ENCODE data around the gene NRCAM.
"Not testable (repeated sequence)": the region's sequence is repeated elsewhere in the genome, so short reads cannot be mapped to it uniquely, and the experiment has no call there.

Gene NRCAM

DNA sequence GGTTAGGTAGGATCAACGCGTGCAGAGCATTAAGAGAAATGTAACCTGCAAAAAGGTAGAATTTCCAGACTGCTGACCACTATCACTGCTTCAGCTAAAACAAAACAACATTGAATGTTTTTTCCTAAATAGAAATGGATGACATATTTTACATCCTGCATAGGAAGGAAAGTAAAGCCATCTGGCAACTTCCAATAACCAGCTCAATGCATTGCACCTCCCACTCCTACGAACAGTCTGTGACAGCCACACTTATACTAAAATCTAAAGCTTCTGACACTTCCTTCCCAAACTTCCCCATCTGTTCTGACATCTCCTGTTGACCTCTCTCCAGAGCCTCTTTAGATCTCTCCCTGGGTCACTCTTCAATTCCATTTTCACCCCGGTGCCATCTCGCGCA lies 47.1 kb downstream of the NRCAM start:
- Histone ChIP-seq H3K9me3 (ENCODE audit: low read length) (no peaks in the 10 kb centered on the region), H3K9ac (ENCODE audit: low read length) (no peak overlapping the region), H3K27me3 (ENCODE audit: control insufficient read depth in 1 of 2, insufficient read depth in 2 of 2, low read length in 2 of 2) (no peaks in the 10 kb centered on the region), H3K36me3 (ENCODE audit: insufficient read depth, low read length) (no peaks in the 10 kb centered on the region), H3K27ac (ENCODE audit: low read depth, low read length) (no peak overlapping the region), H3K4me3 (ENCODE audit: low read depth in 1 of 2, low read length in 2 of 2) (no peak overlapping the region), H3K4me1 (ENCODE audit: insufficient read depth, low read length) (peaks cover 3% of the 10 kb centered on the region)

DNA sequence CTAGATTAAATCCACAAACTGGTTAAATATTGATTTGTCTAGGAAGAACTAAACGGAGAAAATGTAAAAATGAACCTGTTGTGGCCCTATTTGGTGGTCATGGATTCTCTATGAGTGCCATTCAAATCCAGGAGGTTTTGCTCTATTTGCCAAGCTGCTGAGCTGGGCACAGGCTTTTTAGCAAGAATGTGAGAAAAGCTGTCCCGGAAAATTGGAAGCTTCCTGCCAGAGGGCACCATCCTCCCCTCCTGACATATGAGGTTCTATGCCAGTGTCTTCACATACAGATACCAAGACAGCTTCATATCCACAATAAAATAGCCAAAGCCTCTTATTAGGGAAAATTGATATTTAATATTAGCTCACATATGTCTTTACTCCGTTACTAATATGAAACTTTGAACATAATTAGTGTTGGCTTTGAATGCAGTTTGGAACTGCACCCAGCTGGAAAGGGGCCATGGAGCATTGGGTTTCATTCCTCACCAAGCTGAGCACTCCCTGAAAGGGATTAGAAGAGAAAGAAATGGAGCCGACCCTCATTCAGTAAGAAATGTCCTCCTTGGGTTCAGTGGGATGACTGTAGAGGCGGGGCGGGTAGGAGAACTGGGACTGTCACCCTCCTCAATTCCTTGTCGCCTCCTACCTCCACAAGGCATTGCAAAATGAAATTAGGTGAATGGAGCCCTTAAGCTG lies 47.8 kb downstream of the NRCAM start:
- Histone ChIP-seq H3K4me1 (ENCODE audit: insufficient read depth, low read length) (no peaks in the 10 kb centered on the region), H3K9me3 (ENCODE audit: low read length) (no peaks in the 10 kb centered on the region), H3K27ac (ENCODE audit: low read depth, low read length) (no peak overlapping the region), H3K9ac (ENCODE audit: low read length) (no peak overlapping the region), H3K4me3 (ENCODE audit: low read depth in 1 of 2, low read length in 2 of 2) (no peak overlapping the region), H3K27me3 (ENCODE audit: control insufficient read depth in 1 of 2, insufficient read depth in 2 of 2, low read length in 2 of 2) (no peaks in the 10 kb centered on the region), H3K36me3 (ENCODE audit: insufficient read depth, low read length) (no peaks in the 10 kb centered on the region)

DNA sequence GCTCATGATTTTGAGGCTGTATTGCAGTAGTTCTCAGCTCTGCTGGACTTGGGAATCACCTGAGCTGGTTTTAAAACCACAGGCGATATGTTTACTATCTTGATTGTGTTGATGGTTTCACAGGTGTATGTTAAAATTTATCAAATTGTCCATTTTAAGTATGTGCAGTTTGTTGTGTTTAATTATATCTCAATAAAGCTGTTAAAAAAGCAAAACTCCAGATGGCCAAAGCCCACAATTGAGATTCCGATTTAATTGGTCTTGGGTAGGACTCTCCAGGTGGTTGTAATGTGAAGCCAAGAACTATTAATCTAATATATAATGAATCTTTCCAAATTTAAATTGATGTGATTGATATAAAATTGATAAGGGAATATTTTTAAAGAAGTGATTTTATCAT lies 48.6 kb downstream of the NRCAM start:
- no peak overlapping the region for H3K27ac ChIP-seq (ENCODE audit: low read depth, low read length)
- no peaks in the 10 kb centered on the region for H3K9me3 ChIP-seq (ENCODE audit: low read length)
- no peaks in the 10 kb centered on the region for H3K4me1 ChIP-seq (ENCODE audit: insufficient read depth, low read length)
- no peaks in the 10 kb centered on the region for H3K27me3 ChIP-seq (ENCODE audit: control insufficient read depth in 1 of 2, insufficient read depth in 2 of 2, low read length in 2 of 2)
- H3K9ac ChIP-seq (ENCODE audit: low read length), result no peak overlapping the region
- no peak overlapping the region for H3K4me3 ChIP-seq (ENCODE audit: low read depth in 1 of 2, low read length in 2 of 2)
- no peaks in the 10 kb centered on the region for H3K36me3 ChIP-seq (ENCODE audit: insufficient read depth, low read length)

DNA sequence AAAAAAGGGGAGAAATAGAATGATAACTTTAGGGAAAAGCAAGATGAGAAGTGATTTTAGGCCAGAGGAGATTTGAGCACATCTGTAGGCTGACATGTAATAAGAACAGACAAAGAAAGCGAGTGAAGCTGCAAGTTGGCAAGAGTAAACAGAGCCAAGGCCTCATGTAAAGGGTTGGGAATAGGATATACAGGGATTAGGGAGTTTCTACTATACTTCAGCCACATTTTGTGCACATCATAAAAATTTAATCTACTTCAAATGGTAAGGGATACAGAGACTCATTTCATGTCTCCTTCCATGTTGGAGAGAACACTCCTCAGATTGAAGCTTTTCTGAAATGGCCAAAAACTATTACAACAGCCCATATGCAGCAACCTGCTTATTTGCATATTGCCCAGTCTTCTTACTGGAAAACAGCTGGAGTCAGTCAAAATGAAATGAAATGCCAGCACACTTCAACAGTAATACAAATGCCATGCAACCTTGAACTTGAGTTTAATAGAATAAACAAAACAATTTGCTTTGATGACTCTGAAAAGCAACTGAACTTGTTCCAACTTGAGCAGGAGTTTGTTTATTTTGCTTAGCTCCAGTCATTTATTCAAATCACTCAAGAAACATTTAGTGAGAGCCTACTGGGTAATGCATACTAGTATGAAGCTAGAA lies 49.9 kb downstream of the NRCAM start:
- Histone ChIP-seq H3K27ac (ENCODE audit: low read depth, low read length) (no peak overlapping the region), H3K4me3 (ENCODE audit: low read depth in 1 of 2, low read length in 2 of 2) (no peak overlapping the region), H3K27me3 (ENCODE audit: control insufficient read depth in 1 of 2, insufficient read depth in 2 of 2, low read length in 2 of 2) (no peaks in the 10 kb centered on the region), H3K9ac (ENCODE audit: low read length) (no peak overlapping the region), H3K36me3 (ENCODE audit: insufficient read depth, low read length) (no peaks in the 10 kb centered on the region), H3K4me1 (ENCODE audit: insufficient read depth, low read length) (no peaks in the 10 kb centered on the region), H3K9me3 (ENCODE audit: low read length) (no peaks in the 10 kb centered on the region)

DNA sequence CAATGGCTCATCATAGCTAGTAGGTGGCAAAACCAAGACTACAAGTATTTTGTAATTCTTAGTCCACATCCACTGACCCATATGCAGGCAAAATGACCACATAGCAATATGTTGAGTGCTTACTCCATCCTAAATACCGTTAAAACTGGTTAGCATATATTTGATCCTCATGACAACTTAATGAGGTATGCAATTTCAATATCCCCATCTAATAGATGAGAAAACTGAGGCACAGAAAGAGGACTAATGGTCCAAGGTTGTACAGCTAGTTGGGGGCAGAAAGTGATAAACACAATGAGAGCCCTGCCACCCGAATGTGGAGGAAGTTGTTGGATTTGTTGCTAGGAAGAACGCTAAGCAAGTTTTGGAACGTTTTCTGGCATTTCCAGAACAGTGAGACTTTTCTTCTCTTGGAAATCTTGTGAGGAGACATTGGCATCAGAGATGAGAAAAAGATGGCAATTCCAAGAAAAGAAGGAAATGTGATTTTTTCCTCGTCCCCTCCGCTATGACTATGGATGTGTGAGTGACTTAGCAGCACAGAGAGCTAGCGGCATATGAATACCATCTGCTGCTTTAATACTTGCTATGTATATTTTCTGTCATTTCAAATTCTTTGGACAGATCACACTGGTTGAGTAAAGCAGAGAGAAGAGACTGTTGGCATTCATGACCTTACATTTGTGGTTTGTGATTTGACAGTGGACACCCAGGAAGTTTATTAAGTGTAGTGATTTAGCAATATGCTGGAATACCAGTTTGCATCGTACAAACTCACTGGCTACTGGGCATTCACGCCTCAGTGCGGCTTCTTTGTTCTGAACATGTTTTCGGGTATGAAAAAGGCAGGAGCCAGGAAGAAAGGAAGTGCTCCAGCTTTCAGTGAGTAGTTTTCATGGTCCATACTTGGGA lies 51.5 kb downstream of the NRCAM start:
- H3K36me3 ChIP-seq (ENCODE audit: insufficient read depth, low read length), result no peaks in the 10 kb centered on the region
- H3K27ac ChIP-seq (ENCODE audit: low read depth, low read length), result no peak overlapping the region

DNA sequence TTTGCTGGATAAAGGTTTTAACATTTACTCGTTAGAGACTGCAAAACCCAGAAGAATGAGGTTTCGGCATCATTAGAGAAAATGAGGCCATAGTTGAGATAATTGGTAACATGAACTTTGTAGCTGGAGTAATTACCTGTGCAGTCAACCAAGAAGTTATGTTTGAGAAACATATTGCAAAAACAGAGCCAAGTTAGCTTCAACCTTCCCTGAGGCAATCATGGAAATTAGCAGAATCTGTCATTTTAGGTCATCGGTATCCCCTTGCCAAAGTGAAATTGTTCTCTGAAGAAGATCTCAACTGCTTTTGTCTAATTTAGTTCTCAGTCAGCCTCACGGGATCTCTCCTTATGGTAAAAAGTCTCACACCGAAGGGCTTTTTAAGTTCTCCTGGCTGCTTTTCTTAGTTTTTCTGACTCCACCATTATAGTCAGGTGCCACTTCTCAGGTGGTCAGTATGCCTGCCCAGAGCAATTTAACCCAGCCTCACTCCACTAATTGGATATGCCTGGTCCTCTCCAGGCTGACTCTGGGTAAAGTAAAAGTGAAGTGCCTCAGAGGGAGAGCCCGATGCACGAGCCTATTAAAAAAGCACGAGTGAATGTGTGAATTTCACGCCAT lies 52.5 kb downstream of the NRCAM start:
- no peaks in the 10 kb centered on the region for H3K4me1 ChIP-seq (ENCODE audit: insufficient read depth, low read length)
- no peaks in the 10 kb centered on the region for H3K9me3 ChIP-seq (ENCODE audit: low read length)
- H3K4me3 ChIP-seq (ENCODE audit: low read depth in 1 of 2, low read length in 2 of 2), result no peak overlapping the region
- H3K9ac ChIP-seq (ENCODE audit: low read length), result no peak overlapping the region
- H3K27me3 ChIP-seq (ENCODE audit: control insufficient read depth in 1 of 2, insufficient read depth in 2 of 2, low read length in 2 of 2), result no peaks in the 10 kb centered on the region
- no peak overlapping the region for H3K27ac ChIP-seq (ENCODE audit: low read depth, low read length)
- no peaks in the 10 kb centered on the region for H3K36me3 ChIP-seq (ENCODE audit: insufficient read depth, low read length)

More for the DNA sequence above, 51.5 kb downstream of the NRCAM start:
- Histone ChIP-seq H3K9me3 (ENCODE audit: low read length) (no peaks in the 10 kb centered on the region), H3K27me3 (ENCODE audit: control insufficient read depth in 1 of 2, insufficient read depth in 2 of 2, low read length in 2 of 2) (no peaks in the 10 kb centered on the region), H3K4me1 (ENCODE audit: insufficient read depth, low read length) (no peaks in the 10 kb centered on the region), H3K9ac (ENCODE audit: low read length) (no peak overlapping the region), H3K4me3 (ENCODE audit: low read depth in 1 of 2, low read length in 2 of 2) (no peak overlapping the region)

DNA sequence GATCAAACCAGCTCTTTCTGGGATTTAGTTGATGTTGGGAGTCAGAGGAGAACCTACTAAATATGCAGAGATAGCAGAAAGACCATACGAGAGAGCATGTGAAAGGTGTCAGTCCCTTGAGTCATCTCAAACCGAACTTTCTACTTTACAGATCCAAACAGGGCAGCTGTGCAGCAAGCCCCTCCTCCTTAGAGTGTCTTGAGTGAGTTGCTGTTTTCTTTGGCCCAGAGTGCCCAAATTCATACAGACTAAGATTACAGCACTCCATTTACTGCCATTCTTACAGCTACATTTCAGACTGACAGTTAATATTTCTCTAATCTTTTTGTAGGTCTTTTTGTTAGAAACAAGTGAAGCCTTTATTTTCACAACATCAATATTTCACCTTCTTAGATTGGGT lies 53.4 kb downstream of the NRCAM start:
- Histone ChIP-seq H3K27me3 (ENCODE audit: control insufficient read depth in 1 of 2, insufficient read depth in 2 of 2, low read length in 2 of 2) (no peaks in the 10 kb centered on the region), H3K9me3 (ENCODE audit: low read length) (no peaks in the 10 kb centered on the region), H3K27ac (ENCODE audit: low read depth, low read length) (no peak overlapping the region), H3K4me3 (ENCODE audit: low read depth in 1 of 2, low read length in 2 of 2) (no peak overlapping the region), H3K4me1 (ENCODE audit: insufficient read depth, low read length) (no peaks in the 10 kb centered on the region), H3K36me3 (ENCODE audit: insufficient read depth, low read length) (no peaks in the 10 kb centered on the region), H3K9ac (ENCODE audit: low read length) (no peak overlapping the region)

DNA sequence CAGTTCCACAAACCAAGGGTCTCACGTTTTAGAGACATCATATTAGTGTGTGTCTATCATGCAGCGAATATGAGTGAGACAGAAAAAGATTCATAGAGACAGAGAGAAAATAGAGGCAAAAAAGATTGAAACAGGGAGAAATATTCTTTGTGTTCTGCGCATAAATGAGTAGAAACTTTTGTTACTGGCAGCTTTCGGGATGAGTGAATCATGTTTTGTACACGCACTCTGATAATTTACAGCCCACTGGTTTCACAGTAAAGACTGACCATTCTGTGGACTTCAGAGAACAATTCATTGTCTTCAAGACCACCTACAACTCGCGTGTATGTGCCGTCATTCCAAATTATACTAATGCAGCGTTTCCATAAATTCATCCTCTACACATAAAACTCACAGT lies 60.2 kb downstream of the NRCAM start:
- no peaks in the 10 kb centered on the region for H3K9me3 ChIP-seq (ENCODE audit: low read length)
- no peaks in the 10 kb centered on the region for H3K27me3 ChIP-seq (ENCODE audit: control insufficient read depth in 1 of 2, insufficient read depth in 2 of 2, low read length in 2 of 2)
- no peak overlapping the region for H3K4me3 ChIP-seq (ENCODE audit: low read depth in 1 of 2, low read length in 2 of 2)
- no peaks in the 10 kb centered on the region for H3K4me1 ChIP-seq (ENCODE audit: insufficient read depth, low read length)
- H3K9ac ChIP-seq (ENCODE audit: low read length), result no peak overlapping the region
- H3K36me3 ChIP-seq (ENCODE audit: insufficient read depth, low read length), result no peaks in the 10 kb centered on the region
- no peak overlapping the region for H3K27ac ChIP-seq (ENCODE audit: low read depth, low read length)

DNA sequence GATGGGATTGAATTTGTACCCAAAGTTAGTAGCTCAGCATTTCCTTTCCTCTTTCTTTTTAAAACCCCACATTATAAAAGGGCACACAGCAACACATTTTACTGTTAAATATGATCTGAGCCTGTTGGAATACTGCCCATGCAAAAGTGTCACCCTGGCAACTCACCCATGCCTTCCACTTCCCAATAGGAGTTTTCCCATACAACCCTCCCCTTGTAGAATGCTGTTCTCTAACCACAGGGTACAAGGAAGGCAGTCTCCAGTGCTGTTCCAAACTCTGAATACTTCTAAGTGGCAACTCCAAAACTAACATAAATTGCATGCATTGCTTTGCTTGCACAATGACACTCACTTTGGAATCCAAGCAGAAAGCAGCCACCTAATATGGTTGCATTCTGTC lies 60.8 kb downstream of the NRCAM start:
- H3K36me3 ChIP-seq (ENCODE audit: insufficient read depth, low read length), result no peaks in the 10 kb centered on the region
- H3K4me1 ChIP-seq (ENCODE audit: insufficient read depth, low read length), result no peaks in the 10 kb centered on the region
- no peaks in the 10 kb centered on the region for H3K27me3 ChIP-seq (ENCODE audit: control insufficient read depth in 1 of 2, insufficient read depth in 2 of 2, low read length in 2 of 2)
- H3K9ac ChIP-seq (ENCODE audit: low read length), result no peak overlapping the region
- H3K27ac ChIP-seq (ENCODE audit: low read depth, low read length), result no peak overlapping the region
- no peaks in the 10 kb centered on the region for H3K9me3 ChIP-seq (ENCODE audit: low read length)
- H3K4me3 ChIP-seq (ENCODE audit: low read depth in 1 of 2, low read length in 2 of 2), result no peak overlapping the region

DNA sequence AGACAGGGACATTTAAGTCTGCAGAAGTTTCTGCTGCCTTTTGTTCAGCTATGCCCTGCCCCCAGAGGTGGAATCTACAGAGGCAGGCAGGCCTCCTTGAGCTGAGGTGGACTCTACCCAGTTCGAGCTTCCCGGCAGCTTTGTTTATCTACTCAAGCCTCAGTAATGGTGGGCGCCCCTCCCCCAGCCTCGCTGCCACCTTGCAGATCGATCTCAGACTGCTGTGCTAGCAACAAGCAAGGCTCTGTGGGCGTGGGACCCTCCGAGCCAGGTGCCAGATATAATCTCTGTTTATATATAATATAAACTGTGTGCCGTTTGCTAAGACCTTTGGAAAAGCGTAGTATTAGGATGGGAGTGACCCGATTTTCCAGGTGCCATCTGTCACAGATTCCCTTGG lies 63.1 kb downstream of the NRCAM start:
- not testable (repeated sequence) for H3K27me3 ChIP-seq (ENCODE audit: control insufficient read depth in 1 of 2, insufficient read depth in 2 of 2, low read length in 2 of 2); H3K27ac ChIP-seq (ENCODE audit: low read depth, low read length); H3K9me3 ChIP-seq (ENCODE audit: low read length); H3K4me3 ChIP-seq (ENCODE audit: low read depth in 1 of 2, low read length in 2 of 2); H3K36me3 ChIP-seq (ENCODE audit: insufficient read depth, low read length); H3K9ac ChIP-seq (ENCODE audit: low read length); H3K4me1 ChIP-seq (ENCODE audit: insufficient read depth, low read length)

DNA sequence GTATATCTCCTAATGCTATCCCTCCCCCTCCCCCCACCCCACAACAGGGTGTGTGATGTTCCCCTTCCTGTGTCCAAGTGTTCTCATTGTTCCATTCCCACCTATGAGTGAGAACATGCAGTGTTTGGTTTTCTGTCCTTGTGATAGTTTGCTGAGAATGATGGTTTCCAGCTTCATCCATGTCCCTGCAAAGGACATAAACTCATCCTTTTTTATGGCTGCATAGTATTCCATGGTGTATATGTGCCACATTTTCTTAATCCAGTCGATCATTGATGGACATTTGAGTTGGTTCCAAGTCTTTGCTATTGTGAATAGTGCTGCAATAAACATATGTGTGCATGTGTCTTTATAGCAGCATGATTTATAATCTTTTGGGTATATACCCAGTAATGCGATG lies 68.5 kb downstream of the NRCAM start:
- H3K27me3 ChIP-seq (ENCODE audit: control insufficient read depth in 1 of 2, insufficient read depth in 2 of 2, low read length in 2 of 2); H3K4me3 ChIP-seq (ENCODE audit: low read depth in 1 of 2, low read length in 2 of 2); H3K27ac ChIP-seq (ENCODE audit: low read depth, low read length); H3K4me1 ChIP-seq (ENCODE audit: insufficient read depth, low read length); H3K9me3 ChIP-seq (ENCODE audit: low read length); H3K9ac ChIP-seq (ENCODE audit: low read length); H3K36me3 ChIP-seq (ENCODE audit: insufficient read depth, low read length): not testable (repeated sequence)
